ENCODE measurements around the gene ITPR1.

- TF ChIP-seq CTCF (conservative IDR thresholded peaks at IDR 0.05; ENCODE audit: low read depth, low read length), result no peak
- no peak for TF ChIP-seq EZH2 (IDR thresholded peaks at IDR 0.05; ENCODE audit: low read length, unreplicated experiment)
Observed at GRCh38 chr3:4614927-4615326, 121.8 kb downstream of the ITPR1 start.
